Measurements from ENCODE around the gene TTC7B.

DNA sequence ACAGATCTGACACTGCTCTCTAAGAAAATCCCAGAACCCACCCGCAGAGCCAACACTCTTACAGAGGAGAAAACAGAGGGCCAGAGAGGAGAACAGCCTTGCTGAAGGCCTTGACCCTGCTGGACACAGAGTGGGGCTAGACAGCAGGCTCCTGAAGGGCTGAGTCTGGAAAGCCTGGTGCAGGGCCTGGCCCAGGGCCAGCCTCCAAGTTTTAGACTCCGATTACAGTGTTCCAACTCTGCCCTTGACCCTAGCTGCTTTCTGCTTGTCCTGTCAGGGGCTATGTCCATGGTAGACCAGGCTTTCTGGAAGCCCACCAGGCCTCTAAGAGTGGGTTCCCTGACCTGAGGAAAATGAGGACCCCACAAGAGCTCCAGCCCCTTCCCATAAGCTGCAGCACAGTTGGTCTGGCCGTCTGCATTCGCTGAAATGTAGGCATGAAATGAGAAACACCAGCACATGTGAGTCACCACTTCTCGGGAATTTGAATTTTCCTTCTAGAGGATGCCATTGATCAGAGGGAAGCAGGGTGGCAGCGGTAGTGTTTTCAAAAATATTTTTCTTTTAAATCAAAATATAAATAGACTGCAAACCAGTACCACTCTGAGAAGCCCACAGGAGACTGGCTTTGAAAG, 265.0 kb downstream of the TTC7B start:
- TF ChIP-seq POLR2A (IDR thresholded peaks at IDR 0.05; ENCODE audit: extremely low read depth, insufficient read length) = no peak
- TF ChIP-seq, protein P1, sequence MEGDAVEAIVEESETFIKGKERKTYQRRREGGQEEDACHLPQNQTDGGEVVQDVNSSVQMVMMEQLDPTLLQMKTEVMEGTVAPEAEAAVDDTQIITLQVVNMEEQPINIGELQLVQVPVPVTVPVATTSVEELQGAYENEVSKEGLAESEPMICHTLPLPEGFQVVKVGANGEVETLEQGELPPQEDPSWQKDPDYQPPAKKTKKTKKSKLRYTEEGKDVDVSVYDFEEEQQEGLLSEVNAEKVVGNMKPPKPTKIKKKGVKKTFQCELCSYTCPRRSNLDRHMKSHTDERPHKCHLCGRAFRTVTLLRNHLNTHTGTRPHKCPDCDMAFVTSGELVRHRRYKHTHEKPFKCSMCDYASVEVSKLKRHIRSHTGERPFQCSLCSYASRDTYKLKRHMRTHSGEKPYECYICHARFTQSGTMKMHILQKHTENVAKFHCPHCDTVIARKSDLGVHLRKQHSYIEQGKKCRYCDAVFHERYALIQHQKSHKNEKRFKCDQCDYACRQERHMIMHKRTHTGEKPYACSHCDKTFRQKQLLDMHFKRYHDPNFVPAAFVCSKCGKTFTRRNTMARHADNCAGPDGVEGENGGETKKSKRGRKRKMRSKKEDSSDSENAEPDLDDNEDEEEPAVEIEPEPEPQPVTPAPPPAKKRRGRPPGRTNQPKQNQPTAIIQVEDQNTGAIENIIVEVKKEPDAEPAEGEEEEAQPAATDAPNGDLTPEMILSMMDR (IDR thresholded peaks at IDR 0.05; ENCODE audit: low read depth, low read length) = no peak
- TF ChIP-seq, protein P2, sequence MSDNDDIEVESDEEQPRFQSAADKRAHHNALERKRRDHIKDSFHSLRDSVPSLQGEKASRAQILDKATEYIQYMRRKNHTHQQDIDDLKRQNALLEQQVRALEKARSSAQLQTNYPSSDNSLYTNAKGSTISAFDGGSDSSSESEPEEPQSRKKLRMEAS (IDR thresholded peaks at IDR 0.05; ENCODE audit: low read depth, low read length) = no peak
- no peak for TF ChIP-seq MYC (IDR thresholded peaks at IDR 0.05; ENCODE audit: low read depth, low read length)

Data from NB4 (cell line).